ENCODE data around the gene RHBDL3. TPM values are rescaled to one million over a fixed set of nuclear protein-coding genes. Genes with fewer than 3 reads are reported as not detected.
A peak's percentile ranks its signal among the peaks of the same experiment; 100 is the strongest.

Gene RHBDL3
- total and polyA plus RNA-seq, 2 experiments from 2014 or later, result 0.28 to 0.70 TPM

DNA sequence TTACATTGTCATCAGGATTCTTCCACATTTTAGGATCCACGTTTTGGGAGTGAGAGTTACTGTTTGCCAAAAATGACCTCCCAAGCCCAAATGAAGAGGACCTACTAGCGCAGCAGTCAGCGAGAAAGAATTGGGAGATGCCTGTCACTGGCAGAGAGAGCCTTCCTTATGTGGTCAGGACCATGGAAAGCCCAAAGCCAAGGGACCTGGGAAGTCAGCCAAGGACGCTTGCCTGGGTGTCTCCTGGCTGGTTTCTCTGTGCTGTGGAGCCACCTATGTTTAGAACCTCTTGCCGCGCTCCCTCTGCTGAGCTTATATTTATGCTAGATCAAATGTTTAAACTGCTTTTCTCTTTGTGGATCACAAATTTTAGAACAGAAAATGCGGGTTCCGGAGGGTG lies 24.9 kb upstream of the RHBDL3 start:
- Histone ChIP-seq H3K27ac (no peak overlapping the region), H3K9me3 (ENCODE audit: low read depth) (no peaks in the 10 kb centered on the region), H3K79me2 (no peaks in the 10 kb centered on the region), H3K4me2 (no peak overlapping the region), H3K27me3 (no peaks in the 10 kb centered on the region), H3K4me1 (ENCODE audit: insufficient read depth) (no peaks in the 10 kb centered on the region), H3K9me2 (replicated peaks; ENCODE audit: insufficient read depth) (no peaks in the 10 kb centered on the region), H3K36me3 (replicated peaks; ENCODE audit: insufficient read depth, low read depth) (no peaks in the 10 kb centered on the region), H3K4me3 (no peak overlapping the region), H2AFZ (no peak overlapping the region), H4K20me1 (ENCODE audit: insufficient read depth, poor library complexity, severe bottlenecking) (no peaks in the 10 kb centered on the region)
- DNase-seq (ENCODE audit: low spot score), result no peak
- TF ChIP-seq EZH2 (IDR thresholded peaks at IDR 0.05; ENCODE audit: borderline replicate concordance) (no peak), EZH2phosphoT487 (IDR thresholded peaks at IDR 0.05; ENCODE audit: low read depth, severe bottlenecking, unreplicated experiment) (no peak)
- TF ChIP-seq, protein P1, sequence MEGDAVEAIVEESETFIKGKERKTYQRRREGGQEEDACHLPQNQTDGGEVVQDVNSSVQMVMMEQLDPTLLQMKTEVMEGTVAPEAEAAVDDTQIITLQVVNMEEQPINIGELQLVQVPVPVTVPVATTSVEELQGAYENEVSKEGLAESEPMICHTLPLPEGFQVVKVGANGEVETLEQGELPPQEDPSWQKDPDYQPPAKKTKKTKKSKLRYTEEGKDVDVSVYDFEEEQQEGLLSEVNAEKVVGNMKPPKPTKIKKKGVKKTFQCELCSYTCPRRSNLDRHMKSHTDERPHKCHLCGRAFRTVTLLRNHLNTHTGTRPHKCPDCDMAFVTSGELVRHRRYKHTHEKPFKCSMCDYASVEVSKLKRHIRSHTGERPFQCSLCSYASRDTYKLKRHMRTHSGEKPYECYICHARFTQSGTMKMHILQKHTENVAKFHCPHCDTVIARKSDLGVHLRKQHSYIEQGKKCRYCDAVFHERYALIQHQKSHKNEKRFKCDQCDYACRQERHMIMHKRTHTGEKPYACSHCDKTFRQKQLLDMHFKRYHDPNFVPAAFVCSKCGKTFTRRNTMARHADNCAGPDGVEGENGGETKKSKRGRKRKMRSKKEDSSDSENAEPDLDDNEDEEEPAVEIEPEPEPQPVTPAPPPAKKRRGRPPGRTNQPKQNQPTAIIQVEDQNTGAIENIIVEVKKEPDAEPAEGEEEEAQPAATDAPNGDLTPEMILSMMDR (IDR thresholded peaks at IDR 0.05; ENCODE audit: poor library complexity), result no peak
- WGBS (ENCODE audit: low lambda C conversion rate, missing lambda C conversion rate), result 84% methylated on average over 8 of the region's 8 CpGs

DNA sequence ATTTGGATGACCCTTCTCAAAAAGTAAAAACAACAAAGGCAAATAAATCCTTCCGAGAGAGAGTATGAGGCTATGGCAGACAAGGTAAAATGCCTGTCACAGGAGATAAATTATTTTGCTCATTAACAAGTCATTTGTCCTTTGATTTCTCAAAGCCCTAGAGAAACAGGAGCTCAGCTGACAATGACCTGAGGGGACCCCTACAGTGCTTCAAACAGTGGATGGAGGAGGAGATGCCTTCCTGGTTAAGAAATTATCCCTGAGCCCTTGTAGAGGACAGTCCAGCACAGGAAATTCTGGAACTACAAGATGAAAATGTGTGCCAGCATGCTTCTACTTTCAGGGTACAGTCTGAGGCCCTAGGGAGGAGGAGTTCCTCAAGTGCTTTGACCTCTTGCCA lies 24.0 kb upstream of the RHBDL3 start:
- Histone ChIP-seq H3K9me3 (ENCODE audit: low read depth) (no peaks in the 10 kb centered on the region), H3K27me3 (no peaks in the 10 kb centered on the region), H3K4me1 (ENCODE audit: insufficient read depth) (no peaks in the 10 kb centered on the region), H4K20me1 (ENCODE audit: insufficient read depth, poor library complexity, severe bottlenecking) (no peaks in the 10 kb centered on the region), H3K4me3 (no peak overlapping the region), H3K4me2 (no peak overlapping the region), H2AFZ (no peak overlapping the region), H3K36me3 (replicated peaks; ENCODE audit: insufficient read depth, low read depth) (no peaks in the 10 kb centered on the region), H3K27ac (no peak overlapping the region), H3K9me2 (replicated peaks; ENCODE audit: insufficient read depth) (no peaks in the 10 kb centered on the region), H3K79me2 (no peaks in the 10 kb centered on the region)
- 73% methylated on average over 1 of the region's 1 CpG for WGBS (ENCODE audit: low lambda C conversion rate, missing lambda C conversion rate)
- no peak for DNase-seq (ENCODE audit: low spot score)
- TF ChIP-seq, protein P1 (IDR thresholded peaks at IDR 0.05; ENCODE audit: poor library complexity), result no peak
- no peak for TF ChIP-seq EZH2 (IDR thresholded peaks at IDR 0.05; ENCODE audit: borderline replicate concordance)
- TF ChIP-seq EZH2phosphoT487 (IDR thresholded peaks at IDR 0.05; ENCODE audit: low read depth, severe bottlenecking, unreplicated experiment), result no peak

DNA sequence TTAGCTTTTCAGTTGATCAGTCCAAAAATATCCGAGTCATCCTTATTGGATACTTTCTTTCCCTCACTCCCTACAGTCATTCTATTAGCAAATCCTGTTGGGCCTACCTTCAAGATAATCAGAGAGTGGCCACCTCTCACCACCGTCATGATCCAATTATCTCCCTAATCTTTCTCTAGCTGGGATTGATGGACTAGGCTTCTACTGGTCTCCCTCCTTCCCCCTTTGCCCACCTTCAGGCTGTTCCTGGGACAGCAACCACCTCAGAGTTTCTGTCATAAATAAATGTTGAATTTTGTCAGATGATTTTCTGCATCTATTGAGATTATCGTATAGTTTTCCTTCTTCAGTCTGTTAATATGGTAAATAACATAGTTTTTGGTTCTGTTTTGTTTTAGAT lies 16.2 kb upstream of the RHBDL3 start:
- H3K4me3 ChIP-seq, result no peak overlapping the region
- H3K27ac ChIP-seq, result no peak overlapping the region
- H3K79me2 ChIP-seq, result no peaks in the 10 kb centered on the region
- no peak overlapping the region for H2AFZ ChIP-seq
- no peak overlapping the region for H3K4me2 ChIP-seq
- WGBS (ENCODE audit: low lambda C conversion rate, missing lambda C conversion rate), result 89% methylated on average over 3 of the region's 3 CpGs
- no peaks in the 10 kb centered on the region for H3K9me3 ChIP-seq (ENCODE audit: low read depth)
- no peak for DNase-seq (ENCODE audit: low spot score)
- H3K27me3 ChIP-seq, result no peaks in the 10 kb centered on the region
- H3K9me2 ChIP-seq (replicated peaks; ENCODE audit: insufficient read depth), result no peaks in the 10 kb centered on the region
- H4K20me1 ChIP-seq (ENCODE audit: insufficient read depth, poor library complexity, severe bottlenecking), result no peaks in the 10 kb centered on the region
- H3K36me3 ChIP-seq (replicated peaks; ENCODE audit: insufficient read depth, low read depth), result no peaks in the 10 kb centered on the region
- no peaks in the 10 kb centered on the region for H3K4me1 ChIP-seq (ENCODE audit: insufficient read depth)
- TF ChIP-seq, protein P1 (IDR thresholded peaks at IDR 0.05; ENCODE audit: poor library complexity), result no peak
- TF ChIP-seq EZH2 (IDR thresholded peaks at IDR 0.05; ENCODE audit: borderline replicate concordance) (no peak), EZH2phosphoT487 (IDR thresholded peaks at IDR 0.05; ENCODE audit: low read depth, severe bottlenecking, unreplicated experiment) (no peak)

DNA sequence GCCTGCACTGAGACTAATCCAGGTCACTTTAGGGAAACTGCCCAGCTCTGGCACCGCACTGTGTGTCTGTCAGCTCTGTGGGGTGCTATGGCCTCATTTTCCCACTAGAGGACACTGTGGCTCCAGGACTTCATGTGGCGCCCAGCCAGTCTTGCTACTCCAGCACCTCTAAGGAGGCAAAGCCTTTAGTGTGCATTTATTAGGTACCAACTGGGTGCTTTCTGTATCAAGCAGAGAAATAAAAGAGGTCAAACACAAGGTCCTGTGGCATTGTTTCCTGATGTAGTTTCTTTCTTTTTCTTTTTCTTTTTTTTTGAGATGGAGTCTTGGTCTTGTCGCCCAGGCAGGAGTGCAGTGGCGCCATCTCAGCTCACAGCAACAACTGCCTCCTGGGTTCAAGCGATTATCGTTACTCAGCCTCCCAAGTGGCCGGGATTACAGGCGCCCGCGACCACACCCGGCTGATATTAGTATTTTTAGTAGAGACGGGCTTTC lies 12.5 kb upstream of the RHBDL3 start:
- no peaks in the 10 kb centered on the region for H3K36me3 ChIP-seq (replicated peaks; ENCODE audit: insufficient read depth, low read depth)
- no peak overlapping the region for H3K27ac ChIP-seq
- no peaks in the 10 kb centered on the region for H3K9me3 ChIP-seq (ENCODE audit: low read depth)
- no peak overlapping the region for H3K4me2 ChIP-seq
- H3K4me1 ChIP-seq (ENCODE audit: insufficient read depth), result no peaks in the 10 kb centered on the region
- no peak overlapping the region for H2AFZ ChIP-seq
- DNase-seq (ENCODE audit: low spot score), result peak; percentile 86
- H3K4me3 ChIP-seq, result no peak overlapping the region
- H3K27me3 ChIP-seq, result no peaks in the 10 kb centered on the region
- H3K79me2 ChIP-seq, result no peaks in the 10 kb centered on the region
- TF ChIP-seq, protein P1 (IDR thresholded peaks at IDR 0.05; ENCODE audit: poor library complexity), result peak; percentile 88
- TF ChIP-seq EZH2 (IDR thresholded peaks at IDR 0.05; ENCODE audit: borderline replicate concordance) (no peak), EZH2phosphoT487 (IDR thresholded peaks at IDR 0.05; ENCODE audit: low read depth, severe bottlenecking, unreplicated experiment) (no peak)
- H3K9me2 ChIP-seq (replicated peaks; ENCODE audit: insufficient read depth), result no peaks in the 10 kb centered on the region
- WGBS (ENCODE audit: low lambda C conversion rate, missing lambda C conversion rate), result 70% methylated on average over 12 of the region's 12 CpGs
- no peaks in the 10 kb centered on the region for H4K20me1 ChIP-seq (ENCODE audit: insufficient read depth, poor library complexity, severe bottlenecking)

All from hepatocyte (in vitro differentiated cells).